AG09309 (cell line): ENCODE measurements around the gene CACYBP.
A peak's percentile ranks its signal among the peaks of the same experiment; 100 is the strongest.

Source experiments
- DNase-seq: peaks from one replicate; pipeline ENCODE4 v3.0.0-alpha.2; 2010; ENCODE audit warnings: low read depth
- H3K4me3 ChIP-seq: 2 replicates; pipeline ENCODE4 v1.5.1; 2011; ENCODE audit warnings: mild to moderate bottlenecking, low read depth, low read length, moderate library complexity; ENCODE audit not compliant: control insufficient read depth
- CTCF ChIP-seq: IDR thresholded peaks from 2 replicates; pipeline ENCODE4 v1.5.1; 2011; ENCODE audit warnings: mild to moderate bottlenecking, low read depth, low read length, inconsistent platforms; ENCODE audit not compliant: insufficient read depth, control insufficient read depth; ENCODE audit errors: missing control alignments

CACYBP gene

GRCh38 chr1:174957829-174958228 is 41.9 kb upstream of the CACYBP start:
- no peak for TF ChIP-seq CTCF
- DNase-seq, result no peak
- no peak overlapping the region for H3K4me3 ChIP-seq

GRCh38 chr1:174958396-174958795 is 41.4 kb upstream of the CACYBP start:
- TF ChIP-seq CTCF, result no peak
- DNase-seq, result no peak

GRCh38 chr1:174960362-174960761 is 39.4 kb upstream of the CACYBP start:
- TF ChIP-seq CTCF, result no peak
- DNase-seq, result no peak
- H3K4me3 ChIP-seq, result no peak overlapping the region

More at GRCh38 chr1:174958396-174958795, 41.4 kb upstream of the CACYBP start:
- H3K4me3 ChIP-seq, result no peak overlapping the region

- H3K4me3 ChIP-seq, result no peak overlapping the region
- no peak for DNase-seq
- TF ChIP-seq CTCF, result no peak
These were observed 36.1 kb upstream of the CACYBP start for GRCh38 chr1:174963529-174964125.

- no peak overlapping the region for H3K4me3 ChIP-seq
- TF ChIP-seq CTCF, result no peak
- DNase-seq, result no peak
These were observed 35.3 kb upstream of the CACYBP start for GRCh38 chr1:174964261-174964971.

- H3K4me3 ChIP-seq, result no peak overlapping the region
- no peak for TF ChIP-seq CTCF
- peak; percentile 8 for DNase-seq
These were observed 34.8 kb upstream of the CACYBP start for GRCh38 chr1:174964972-174965361.
